IPS DF 6.9 (cell line): ENCODE results near the gene CCDC12.
A peak's percentile ranks its signal among the peaks of the same experiment; 100 is the strongest.

Source experiments
- DNase-seq: peaks from one replicate; pipeline ENCODE4 v3.0.0-alpha.2; 2013; ENCODE audit warnings: low read depth, low spot score
- H3K27ac ChIP-seq: one replicate; pipeline ENCODE4 v1.5.1; 2013; ENCODE audit warnings: low read length, control low read depth
- H3K27me3 ChIP-seq: 2 replicates; pipeline ENCODE4 v1.6.1; 2013; ENCODE audit warnings: mild to moderate bottlenecking, low read length; ENCODE audit not compliant: control insufficient read depth, insufficient read depth
- H3K36me3 ChIP-seq: 2 replicates; pipeline ENCODE4 v1.6.1; 2013; ENCODE audit warnings: low read length; ENCODE audit not compliant: control insufficient read depth, insufficient read depth
- H3K4me1 ChIP-seq: 2 replicates; pipeline ENCODE4 v1.6.1; 2013; ENCODE audit warnings: low read length; ENCODE audit not compliant: control insufficient read depth, insufficient read depth
- H3K4me3 ChIP-seq: 2 replicates; pipeline ENCODE4 v1.5.1; 2013; ENCODE audit warnings: mild to moderate bottlenecking, low read length
- H3K9me3 ChIP-seq: 2 replicates; pipeline ENCODE4 v1.6.1; 2013; ENCODE audit warnings: low read length, inconsistent platforms; ENCODE audit not compliant: control insufficient read depth, insufficient read depth
- WGBS: extraction: QIAGEN DNeasy Blood & Tissue Kit; methylation state at CpG from one replicate; pipeline ENCODE4 v1.1.7; 2013; ENCODE audit warnings: mixed read lengths, missing lambda C conversion rate; ENCODE audit not compliant: insufficient read length, insufficient coverage; 5-methylcytosine and 5-hydroxymethylcytosine counted together

The CCDC12 gene

DNA sequence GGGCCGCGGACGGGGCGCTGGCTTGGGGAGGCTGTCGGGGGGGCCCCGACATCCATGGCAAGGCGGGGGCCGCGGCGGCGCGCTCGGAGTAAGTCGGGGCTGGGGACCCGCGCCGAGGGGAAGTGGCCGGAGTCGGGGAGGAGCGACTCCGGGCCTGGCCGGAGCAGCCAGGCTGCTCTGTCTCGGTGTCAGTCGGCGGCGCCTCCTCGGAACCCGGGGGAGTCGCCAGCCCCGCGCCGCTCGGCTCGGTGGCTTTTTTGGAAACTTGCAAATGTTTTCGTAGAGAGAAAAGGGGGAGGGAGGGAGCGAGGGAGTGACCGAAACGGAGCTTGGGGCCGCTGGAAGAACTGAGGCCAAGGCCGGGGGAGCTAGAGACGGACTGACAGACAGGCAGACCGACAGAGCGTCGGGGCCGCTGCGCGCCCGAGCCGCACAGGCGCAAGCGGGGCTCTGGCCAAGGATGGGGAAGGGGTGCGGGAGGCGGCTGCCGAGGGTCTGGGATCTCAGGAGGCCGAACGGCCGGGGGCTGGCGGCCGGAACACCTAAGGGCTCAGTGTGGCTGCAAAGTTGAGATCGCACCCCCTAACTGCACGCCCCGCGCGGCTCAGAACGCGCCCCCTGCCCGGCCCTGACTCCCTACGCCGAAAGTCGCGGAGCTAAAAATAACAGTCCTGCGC lies 94.0 kb downstream of the CCDC12 start:
- peaks cover 58% of the 10 kb centered on the region for H3K27me3 ChIP-seq
- no peak overlapping the region for H3K27ac ChIP-seq
- no CpG with 5 or more reads among the region's 72 CpGs for WGBS
- peaks cover 3% of the 10 kb centered on the region; the same call in 1 of the 2 replicates for H3K4me1 ChIP-seq
- no peak for DNase-seq
- H3K4me3 ChIP-seq = peak overlapping the region; percentile 38; the same call in 1 of the 2 replicates
- no peaks in the 10 kb centered on the region for H3K36me3 ChIP-seq
- no peaks in the 10 kb centered on the region for H3K9me3 ChIP-seq

DNA sequence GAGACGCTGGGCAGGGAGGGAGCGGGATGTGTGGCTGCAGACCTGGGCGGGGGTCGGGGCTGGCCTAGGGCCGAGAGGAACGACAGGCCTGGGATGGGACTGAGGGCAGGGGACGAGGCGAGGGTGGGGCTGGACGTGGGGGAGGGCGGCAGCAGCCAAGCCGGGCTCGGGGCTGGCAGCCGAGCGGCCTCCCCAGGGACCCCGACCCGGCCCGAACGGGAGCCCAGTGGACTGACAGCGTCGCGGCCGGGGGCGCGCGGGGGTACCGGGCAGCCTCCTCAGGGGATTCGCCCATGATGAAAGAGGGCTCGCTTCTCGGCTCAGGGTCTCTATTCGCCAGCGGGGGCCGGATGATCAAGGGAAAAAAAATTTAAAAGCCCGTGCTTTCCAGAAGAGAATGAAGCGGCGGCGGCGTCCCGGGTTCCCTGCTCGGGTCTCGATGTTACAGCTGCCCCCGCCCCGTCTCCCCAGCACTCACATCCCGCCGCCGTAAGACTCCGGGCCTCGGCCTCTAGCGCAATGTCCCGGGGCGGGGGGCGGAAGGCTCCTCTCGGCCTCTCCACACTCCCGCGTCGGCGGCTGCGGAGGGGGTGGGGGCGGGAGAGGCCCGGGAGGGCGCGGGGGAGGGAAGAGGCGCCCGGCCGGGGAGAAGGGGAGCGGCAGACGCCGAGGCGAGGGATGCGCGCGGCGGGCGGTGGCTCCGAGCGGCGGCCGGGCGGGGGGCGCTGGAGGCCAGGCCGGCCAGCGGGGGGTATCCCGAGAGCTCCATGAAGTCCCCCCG lies 94.8 kb downstream of the CCDC12 start:
- no CpG with 5 or more reads among the region's 83 CpGs for WGBS
- Histone ChIP-seq H3K36me3 (no peaks in the 10 kb centered on the region), H3K4me1 (peaks cover 3% of the 10 kb centered on the region; the same call in 1 of the 2 replicates), H3K9me3 (no peaks in the 10 kb centered on the region), H3K27me3 (peaks cover 58% of the 10 kb centered on the region), H3K4me3 (peak overlapping the region; percentile 38; the same call in 1 of the 2 replicates), H3K27ac (no peak overlapping the region)
- DNase-seq = no peak

DNA sequence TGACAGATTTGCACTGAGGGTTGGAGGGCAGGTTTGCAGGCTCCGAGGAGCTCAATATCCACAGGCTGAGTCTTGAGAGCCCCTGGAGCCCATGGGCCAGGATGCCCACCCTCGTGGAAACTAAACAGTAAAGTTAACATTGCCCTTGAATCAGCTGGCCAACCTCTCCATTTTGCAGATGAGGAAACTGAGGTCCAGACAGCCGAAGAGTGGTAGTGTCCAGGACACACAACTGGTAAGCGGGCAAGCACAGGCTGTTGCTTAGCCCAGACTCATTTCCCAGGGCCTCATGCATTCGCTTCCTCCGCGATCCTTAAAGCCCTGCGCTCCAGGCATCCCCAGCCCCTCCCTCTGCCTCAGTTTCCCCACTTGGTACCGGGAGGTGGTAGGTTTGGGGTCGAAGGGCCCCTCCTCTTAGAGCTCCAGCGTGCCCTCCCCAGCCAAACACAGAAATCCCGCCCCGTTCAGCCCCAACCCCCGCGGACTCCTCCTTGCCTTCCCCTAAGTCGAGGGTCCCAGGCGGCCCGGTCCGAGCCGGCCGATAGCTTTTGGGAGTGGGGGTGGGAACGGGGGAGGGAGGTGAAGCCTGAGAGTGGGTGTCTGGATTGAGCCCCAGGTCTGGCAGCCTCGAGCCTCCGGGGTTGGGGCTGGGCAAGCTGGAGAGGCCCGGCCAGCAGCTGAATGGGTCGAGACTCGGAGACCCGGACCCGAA lies 95.5 kb downstream of the CCDC12 start:
- DNase-seq = no peak
- Histone ChIP-seq H3K27me3 (peaks cover 54% of the 10 kb centered on the region), H3K36me3 (no peaks in the 10 kb centered on the region), H3K27ac (no peak overlapping the region), H3K4me1 (peaks cover 3% of the 10 kb centered on the region; the same call in 1 of the 2 replicates), H3K9me3 (no peaks in the 10 kb centered on the region), H3K4me3 (peak overlapping the region; percentile 38; the same call in 1 of the 2 replicates)
- no CpG with 5 or more reads among the region's 29 CpGs for WGBS

DNA sequence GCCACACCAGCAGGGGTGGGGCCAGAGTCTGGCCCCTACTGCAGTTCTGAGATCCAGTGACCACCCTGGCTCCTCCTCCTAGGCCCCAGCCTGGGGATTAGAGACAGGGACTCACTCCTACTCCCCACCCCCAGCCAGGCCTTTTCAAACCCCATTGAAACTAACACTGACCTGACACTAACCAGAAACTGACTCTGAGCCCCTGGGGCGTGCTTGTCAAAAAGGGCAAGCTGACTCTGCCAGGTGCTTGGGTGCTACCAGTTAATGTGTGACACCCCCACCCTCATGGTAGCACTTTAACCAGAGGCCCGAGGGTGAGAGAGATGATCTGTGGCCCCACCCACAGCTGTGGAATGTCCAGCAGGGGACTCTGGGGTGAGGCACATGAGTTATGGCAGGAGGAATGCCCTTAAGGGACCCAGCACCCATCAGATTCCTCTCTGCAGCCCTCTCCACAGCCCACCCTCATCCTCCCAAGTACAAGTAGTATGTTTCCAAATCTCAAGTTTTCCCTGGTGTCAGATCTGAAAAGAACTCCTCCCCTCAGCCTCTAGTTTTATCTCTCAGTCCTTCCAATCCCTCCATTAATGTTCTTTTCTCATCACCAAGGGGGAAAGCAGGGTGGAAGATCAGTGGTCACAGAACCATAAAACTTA lies 97.6 kb downstream of the CCDC12 start:
- DNase-seq = no peak
- H3K9me3 ChIP-seq = no peaks in the 10 kb centered on the region
- no CpG with 5 or more reads among the region's 2 CpGs for WGBS
- no peaks in the 10 kb centered on the region for H3K36me3 ChIP-seq
- peaks cover 2% of the 10 kb centered on the region; the same call in 1 of the 2 replicates for H3K4me1 ChIP-seq
- no peak overlapping the region for H3K4me3 ChIP-seq
- H3K27ac ChIP-seq = no peak overlapping the region
- peaks cover 35% of the 10 kb centered on the region for H3K27me3 ChIP-seq

DNA sequence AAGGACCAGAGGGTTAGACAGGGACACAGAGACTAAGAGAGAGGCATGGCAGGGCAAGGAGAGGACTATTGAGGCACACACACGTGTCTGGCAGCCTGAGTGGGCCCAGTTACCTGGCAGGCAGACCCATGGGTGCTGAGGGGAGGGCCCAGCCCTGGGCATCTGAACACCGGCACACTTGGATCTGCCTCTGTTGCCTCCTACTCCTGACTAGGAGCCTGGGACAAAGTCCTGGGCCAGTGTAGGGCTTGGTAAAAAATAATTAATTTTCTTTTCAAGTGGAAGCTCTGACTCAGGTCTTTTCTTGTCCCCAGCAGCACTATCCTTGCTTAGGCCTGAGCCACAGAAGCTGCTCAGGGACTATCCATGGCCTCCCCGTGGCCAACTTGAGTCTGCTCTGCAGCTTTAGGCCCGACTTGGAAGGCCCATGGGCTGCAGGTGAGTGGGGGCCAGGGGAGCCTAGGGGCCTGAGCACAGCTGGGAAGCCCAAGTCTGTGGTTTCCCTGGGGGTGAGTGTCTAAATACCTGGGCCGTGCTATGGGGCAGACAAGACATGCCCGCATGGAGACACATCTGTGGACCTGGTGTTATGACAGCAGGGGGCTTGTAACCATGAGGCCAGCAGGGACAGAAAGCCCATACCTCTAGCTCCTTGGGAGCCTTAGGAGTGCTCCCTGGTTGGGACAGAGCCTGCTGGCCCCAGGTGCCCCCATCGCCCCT lies 99.0 kb downstream of the CCDC12 start, which contains the start of gene PTH1R:
Gene PTH1R, plus strand, starts transcription at position 316 of the 720 bp plus-strand sequence. CDS start 5,839 bp downstream, outside the sequence.
- Histone ChIP-seq H3K36me3 (no peaks in the 10 kb centered on the region), H3K4me1 (no peaks in the 10 kb centered on the region), H3K27ac (no peak within 1 kb of the TSS), H3K27me3 (peaks cover 30% of the 10 kb centered on the region), H3K9me3 (no peaks in the 10 kb centered on the region), H3K4me3 (no peak within 1 kb of the TSS)
- no CpG with 5 or more reads among the region's 7 CpGs for WGBS
- no peak for DNase-seq

DNA sequence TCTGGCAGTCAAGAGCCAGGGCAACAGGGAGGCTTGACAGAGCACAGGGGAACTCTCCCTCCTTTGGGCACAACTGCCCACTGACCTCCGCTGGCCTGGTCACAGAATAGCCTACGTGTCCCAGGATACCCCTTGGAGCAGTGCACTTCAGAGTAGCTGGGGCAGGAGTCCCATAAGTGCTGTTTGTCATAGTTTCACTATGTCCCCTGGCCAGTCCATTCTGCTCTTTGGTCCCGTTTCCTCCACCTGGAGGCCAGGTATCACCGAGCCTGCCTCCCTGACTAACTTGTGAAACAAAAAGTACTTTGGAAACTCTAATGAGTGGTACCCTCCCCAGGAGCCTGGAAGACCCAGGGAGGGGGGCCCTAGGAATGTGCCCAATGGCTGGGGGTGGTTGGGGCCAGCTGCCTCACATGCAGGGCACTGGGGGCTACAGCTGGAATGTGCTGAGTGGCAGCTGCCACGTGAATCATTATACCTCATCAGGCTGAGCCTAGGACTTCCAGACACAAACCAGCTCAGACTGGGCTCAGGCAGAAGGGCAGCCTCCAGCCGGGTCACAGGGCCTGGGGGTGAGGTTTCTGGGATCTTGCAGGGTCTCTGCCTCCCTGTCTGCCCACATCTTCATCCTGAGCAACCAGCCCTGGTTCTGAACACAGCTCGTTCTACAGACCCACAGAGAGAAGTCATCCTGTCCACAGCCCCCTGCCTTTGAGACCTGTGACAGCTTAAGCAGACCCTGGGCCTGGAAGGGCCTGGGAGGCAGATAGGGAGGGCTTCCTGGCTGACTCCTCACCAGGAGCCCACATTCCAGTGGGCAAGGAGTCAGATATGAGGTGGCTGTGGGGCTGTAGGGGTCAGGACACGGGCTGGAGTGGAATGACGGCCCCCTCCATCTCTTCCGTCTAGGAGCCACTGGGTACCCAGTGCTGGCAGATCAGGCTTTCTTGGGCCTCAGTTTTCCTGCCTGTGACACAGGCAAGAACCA lies 99.9 kb downstream of the CCDC12 start:
- H3K27ac ChIP-seq = no peak overlapping the region
- no peaks in the 10 kb centered on the region for H3K4me1 ChIP-seq
- WGBS = no CpG with 5 or more reads among the region's 10 CpGs
- no peaks in the 10 kb centered on the region for H3K36me3 ChIP-seq
- DNase-seq = no peak
- H3K27me3 ChIP-seq = peaks cover 30% of the 10 kb centered on the region
- no peak overlapping the region for H3K4me3 ChIP-seq
- no peaks in the 10 kb centered on the region for H3K9me3 ChIP-seq

DNA sequence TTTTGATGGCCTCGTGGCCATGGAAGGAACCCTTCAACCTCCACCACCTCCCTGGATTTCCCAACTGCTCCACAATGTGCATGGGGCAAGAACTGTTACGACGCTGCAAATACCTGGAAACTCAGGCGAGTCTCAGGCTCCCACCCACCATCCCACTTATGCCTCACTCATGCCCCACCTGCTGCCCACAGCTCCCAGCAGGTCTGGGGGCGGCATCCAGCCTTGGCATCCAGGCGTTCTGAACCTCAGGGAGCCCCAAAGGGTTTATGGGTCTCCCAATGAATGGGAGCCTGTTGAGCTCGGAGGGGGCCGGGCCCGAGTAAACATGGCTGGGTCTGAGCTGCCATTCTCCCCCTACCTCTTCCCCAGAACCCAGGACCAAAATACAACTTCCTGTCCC lies 101.0 kb downstream of the CCDC12 start:
- peaks cover 20% of the 10 kb centered on the region for H3K27me3 ChIP-seq
- DNase-seq = no peak
- H3K9me3 ChIP-seq = no peaks in the 10 kb centered on the region
- no CpG with 5 or more reads among the region's 9 CpGs for WGBS
- no peaks in the 10 kb centered on the region for H3K4me1 ChIP-seq
- no peaks in the 10 kb centered on the region for H3K36me3 ChIP-seq
- H3K4me3 ChIP-seq = no peak overlapping the region
- no peak overlapping the region for H3K27ac ChIP-seq

DNA sequence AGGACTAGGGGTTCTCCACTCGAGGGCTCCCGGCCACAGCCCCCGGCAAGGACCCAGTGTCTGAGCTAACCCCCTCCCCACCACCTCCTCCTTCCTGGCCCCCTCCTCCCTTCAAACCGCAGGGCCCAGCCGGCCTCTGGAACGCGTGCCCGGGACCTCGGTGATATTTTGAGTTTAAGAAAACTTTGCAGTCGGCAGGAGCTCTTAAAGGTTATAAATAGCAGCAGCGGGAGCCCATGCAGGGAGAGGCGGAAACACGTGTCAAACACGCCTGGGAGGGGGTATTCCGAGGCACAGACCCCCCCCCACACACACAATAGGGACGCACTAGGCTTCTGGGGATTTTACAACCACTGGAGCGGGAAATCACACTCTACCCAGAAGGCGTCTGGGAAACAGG lies 102.1 kb downstream of the CCDC12 start:
- Histone ChIP-seq H3K9me3 (no peaks in the 10 kb centered on the region), H3K27ac (no peak overlapping the region), H3K36me3 (no peaks in the 10 kb centered on the region), H3K4me1 (peaks cover 1% of the 10 kb centered on the region; the same call in 1 of the 2 replicates), H3K4me3 (no peak overlapping the region), H3K27me3 (peaks cover 9% of the 10 kb centered on the region)
- no peak for DNase-seq
- WGBS = no CpG with 5 or more reads among the region's 18 CpGs

DNA sequence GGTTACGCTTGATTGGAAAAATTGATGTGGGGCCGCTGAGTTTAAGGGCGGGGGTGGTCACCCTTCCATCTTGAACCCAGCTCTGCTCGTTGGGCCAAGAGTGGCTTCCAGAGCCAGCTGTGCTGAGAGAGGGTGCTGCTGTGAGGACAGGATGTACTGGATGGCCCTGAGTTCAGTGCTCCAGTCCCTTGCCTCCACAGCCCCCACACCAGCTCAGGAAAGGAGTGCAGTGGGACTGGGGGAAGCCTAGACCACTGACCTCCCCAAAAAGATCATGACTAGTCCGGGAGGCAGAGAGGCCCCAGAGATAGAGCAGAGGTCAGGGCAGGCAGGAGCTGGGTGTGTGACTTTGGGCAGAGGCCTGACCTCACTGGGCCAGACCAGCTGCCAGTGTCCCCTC lies 103.0 kb downstream of the CCDC12 start:
- Histone ChIP-seq H3K27me3 (peaks cover 2% of the 10 kb centered on the region), H3K4me3 (no peak overlapping the region), H3K9me3 (no peaks in the 10 kb centered on the region), H3K4me1 (peaks cover 2% of the 10 kb centered on the region; the same call in 1 of the 2 replicates), H3K36me3 (no peaks in the 10 kb centered on the region), H3K27ac (no peak overlapping the region)
- DNase-seq = no peak
- no CpG with 5 or more reads among the region's 5 CpGs for WGBS
